Measurements from ENCODE around the gene TMEM163. TPM values are rescaled to one million over a fixed set of nuclear protein-coding genes. Genes with fewer than 3 reads are reported as not detected.
"Not testable (repeated sequence)": the region's sequence is repeated elsewhere in the genome, so short reads cannot be mapped to it uniquely, and the experiment has no call there.

TMEM163 gene
- total RNA-seq = 0.12 and 0.21 TPM in 2 replicates

- peak within 1 kb of the TSS; percentile 81 for H3K4me3 Mint-ChIP-seq
- H3K36me3 Mint-ChIP-seq (ENCODE audit: low read depth) = no peaks in the 10 kb centered on the region
- H3K9me3 Mint-ChIP-seq = no peaks in the 10 kb centered on the region
- peaks cover 66% of the 10 kb centered on the region for H3K27me3 Mint-ChIP-seq (ENCODE audit: insufficient read depth)
- intact Hi-C loops (cut with micrococcal nuclease) = loop anchor here (5.0 to 10.0 kb wide), 2 partner anchors 264 to 602 kb away; no protein-coding TSS in a partner anchor
- H3K4me1 Mint-ChIP-seq (ENCODE audit: low read depth) = peaks cover 11% of the 10 kb centered on the region
- DNase-seq (ENCODE audit: low spot score) = no peak
- H3K27ac Mint-ChIP-seq = no peak within 1 kb of the TSS
These were observed at the start of gene TMEM163 for GRCh38 chr2:134718817-134719814. Gene TMEM163, minus strand, starts transcription at chr2:134719000.

GRCh38 chr2:134766583-134766982 is 47.8 kb upstream of the TMEM163 start:
- Mint-ChIP-seq H3K9me3 (no peaks in the 10 kb centered on the region), H3K27ac (no peak overlapping the region), H3K4me1 (ENCODE audit: low read depth) (no peaks in the 10 kb centered on the region), H3K27me3 (ENCODE audit: insufficient read depth) (no peaks in the 10 kb centered on the region), H3K4me3 (no peak overlapping the region), H3K36me3 (ENCODE audit: low read depth) (no peaks in the 10 kb centered on the region)
- intact Hi-C loops (cut with micrococcal nuclease) = no loop called here
- no peak for DNase-seq (ENCODE audit: low spot score)

- Mint-ChIP-seq H3K4me3 (no peak overlapping the region), H3K4me1 (ENCODE audit: low read depth) (no peaks in the 10 kb centered on the region), H3K27ac (no peak overlapping the region), H3K27me3 (ENCODE audit: insufficient read depth) (no peaks in the 10 kb centered on the region), H3K9me3 (no peaks in the 10 kb centered on the region), H3K36me3 (ENCODE audit: low read depth) (no peaks in the 10 kb centered on the region)
- intact Hi-C loops (cut with micrococcal nuclease) = no loop called here
- DNase-seq (ENCODE audit: low spot score) = no peak
These were observed 47.2 kb upstream of the TMEM163 start for GRCh38 chr2:134765987-134766386.

- Mint-ChIP-seq H3K4me1 (ENCODE audit: low read depth) (no peaks in the 10 kb centered on the region), H3K36me3 (ENCODE audit: low read depth) (no peaks in the 10 kb centered on the region), H3K27ac (no peak overlapping the region), H3K27me3 (ENCODE audit: insufficient read depth) (no peaks in the 10 kb centered on the region), H3K4me3 (no peak overlapping the region), H3K9me3 (no peaks in the 10 kb centered on the region)
- intact Hi-C loops (cut with micrococcal nuclease) = no loop called here
- no peak for DNase-seq (ENCODE audit: low spot score)
These were observed 45.4 kb upstream of the TMEM163 start for GRCh38 chr2:134764164-134764563.

GRCh38 chr2:134763164-134763710 is 44.4 kb upstream of the TMEM163 start:
- Mint-ChIP-seq H3K27ac (no peak overlapping the region), H3K27me3 (ENCODE audit: insufficient read depth) (peaks cover 5% of the 10 kb centered on the region)
- intact Hi-C loops (cut with micrococcal nuclease) = no loop called here

GRCh38 chr2:134762508-134762907 is 43.7 kb upstream of the TMEM163 start:
- Mint-ChIP-seq H3K9me3 (no peaks in the 10 kb centered on the region), H3K4me3 (no peak overlapping the region), H3K36me3 (ENCODE audit: low read depth) (no peaks in the 10 kb centered on the region), H3K27ac (no peak overlapping the region), H3K4me1 (ENCODE audit: low read depth) (no peaks in the 10 kb centered on the region), H3K27me3 (ENCODE audit: insufficient read depth) (peaks cover 11% of the 10 kb centered on the region)
- intact Hi-C loops (cut with micrococcal nuclease) = no loop called here
- DNase-seq (ENCODE audit: low spot score) = no peak

More at GRCh38 chr2:134763164-134763710, 44.4 kb upstream of the TMEM163 start:
- no peaks in the 10 kb centered on the region for H3K4me1 Mint-ChIP-seq (ENCODE audit: low read depth)
- no peaks in the 10 kb centered on the region for H3K9me3 Mint-ChIP-seq
- H3K4me3 Mint-ChIP-seq = no peak overlapping the region
- DNase-seq (ENCODE audit: low spot score) = no peak
- H3K36me3 Mint-ChIP-seq (ENCODE audit: low read depth) = no peaks in the 10 kb centered on the region

GRCh38 chr2:134760385-134760784 is 41.6 kb upstream of the TMEM163 start:
- H3K9me3 Mint-ChIP-seq = no peaks in the 10 kb centered on the region
- H3K27me3 Mint-ChIP-seq (ENCODE audit: insufficient read depth) = peaks cover 17% of the 10 kb centered on the region
- no peak overlapping the region for H3K4me3 Mint-ChIP-seq
- no peaks in the 10 kb centered on the region for H3K36me3 Mint-ChIP-seq (ENCODE audit: low read depth)
- H3K27ac Mint-ChIP-seq = no peak overlapping the region
- DNase-seq (ENCODE audit: low spot score) = no peak
- H3K4me1 Mint-ChIP-seq (ENCODE audit: low read depth) = no peaks in the 10 kb centered on the region
- intact Hi-C loops (cut with micrococcal nuclease) = no loop called here

GRCh38 chr2:134758633-134759032 is 39.8 kb upstream of the TMEM163 start:
- Mint-ChIP-seq H3K27ac (no peak overlapping the region), H3K4me1 (ENCODE audit: low read depth) (no peaks in the 10 kb centered on the region)
- intact Hi-C loops (cut with micrococcal nuclease) = no loop called here

GRCh38 chr2:134751981-134752380 is 33.2 kb upstream of the TMEM163 start:
- H3K27ac Mint-ChIP-seq; H3K4me3 Mint-ChIP-seq; H3K4me1 Mint-ChIP-seq (ENCODE audit: low read depth); H3K9me3 Mint-ChIP-seq; H3K36me3 Mint-ChIP-seq (ENCODE audit: low read depth); intact Hi-C loops (cut with micrococcal nuclease); DNase-seq (ENCODE audit: low spot score): not testable (repeated sequence)
- peaks cover 15% of the 10 kb centered on the region for H3K27me3 Mint-ChIP-seq (ENCODE audit: insufficient read depth)

More at GRCh38 chr2:134758633-134759032, 39.8 kb upstream of the TMEM163 start:
- Mint-ChIP-seq H3K4me3 (no peak overlapping the region), H3K27me3 (ENCODE audit: insufficient read depth) (peaks cover 19% of the 10 kb centered on the region), H3K36me3 (ENCODE audit: low read depth) (no peaks in the 10 kb centered on the region), H3K9me3 (no peaks in the 10 kb centered on the region)
- DNase-seq (ENCODE audit: low spot score) = no peak

GRCh38 chr2:134745546-134745945 is 26.7 kb upstream of the TMEM163 start:
- Mint-ChIP-seq H3K27ac (no peak overlapping the region), H3K36me3 (ENCODE audit: low read depth) (no peaks in the 10 kb centered on the region), H3K4me3 (no peak overlapping the region), H3K4me1 (ENCODE audit: low read depth) (peaks cover 6% of the 10 kb centered on the region), H3K27me3 (ENCODE audit: insufficient read depth) (peaks cover 6% of the 10 kb centered on the region), H3K9me3 (no peaks in the 10 kb centered on the region)
- intact Hi-C loops (cut with micrococcal nuclease) = no loop called here
- DNase-seq (ENCODE audit: low spot score) = no peak

- no peak overlapping the region for H3K4me3 Mint-ChIP-seq
- H3K27me3 Mint-ChIP-seq (ENCODE audit: insufficient read depth) = peaks cover 3% of the 10 kb centered on the region
- intact Hi-C loops (cut with micrococcal nuclease) = no loop called here
- H3K9me3 Mint-ChIP-seq = no peaks in the 10 kb centered on the region
- no peak overlapping the region for H3K27ac Mint-ChIP-seq
- no peak for DNase-seq (ENCODE audit: low spot score)
- H3K4me1 Mint-ChIP-seq (ENCODE audit: low read depth) = peaks cover 6% of the 10 kb centered on the region
- no peaks in the 10 kb centered on the region for H3K36me3 Mint-ChIP-seq (ENCODE audit: low read depth)
These were observed 26.2 kb upstream of the TMEM163 start for GRCh38 chr2:134745023-134745422.

GRCh38 chr2:134739879-134740301 is 21.1 kb upstream of the TMEM163 start:
- intact Hi-C loops (cut with micrococcal nuclease) = no loop called here
- Mint-ChIP-seq H3K27me3 (ENCODE audit: insufficient read depth) (peaks cover 4% of the 10 kb centered on the region), H3K4me3 (no peak overlapping the region), H3K4me1 (ENCODE audit: low read depth) (peaks cover 3% of the 10 kb centered on the region), H3K27ac (no peak overlapping the region), H3K9me3 (no peaks in the 10 kb centered on the region), H3K36me3 (ENCODE audit: low read depth) (no peaks in the 10 kb centered on the region)
- DNase-seq (ENCODE audit: low spot score) = no peak

- no peak overlapping the region for H3K4me3 Mint-ChIP-seq
- peaks cover 4% of the 10 kb centered on the region for H3K27me3 Mint-ChIP-seq (ENCODE audit: insufficient read depth)
- intact Hi-C loops (cut with micrococcal nuclease) = no loop called here
- no peaks in the 10 kb centered on the region for H3K4me1 Mint-ChIP-seq (ENCODE audit: low read depth)
- no peaks in the 10 kb centered on the region for H3K36me3 Mint-ChIP-seq (ENCODE audit: low read depth)
- no peak overlapping the region for H3K27ac Mint-ChIP-seq
- H3K9me3 Mint-ChIP-seq = no peaks in the 10 kb centered on the region
- DNase-seq (ENCODE audit: low spot score) = no peak
These were observed 20.6 kb upstream of the TMEM163 start for GRCh38 chr2:134739236-134739878.
